ENCODE results near the gene ALOX12.

The ALOX12 gene

GRCh38 chr17:7038025-7038862 is 42.4 kb downstream of the ALOX12 start:
- Histone ChIP-seq H3K9ac (ENCODE audit: low read length) (no peak overlapping the region), H3K4me2 (ENCODE audit: low read length) (no peak overlapping the region), H3K36me3 (replicated peaks; ENCODE audit: low read depth, low read length) (no peaks in the 10 kb centered on the region), H3K79me2 (ENCODE audit: low read length) (peaks cover 13% of the 10 kb centered on the region), H3K27me3 (ENCODE audit: low read depth, low read length) (no peaks in the 10 kb centered on the region), H3K9me3 (ENCODE audit: insufficient read depth, low read length) (no peaks in the 10 kb centered on the region), H3K4me1 (ENCODE audit: low read length) (peaks cover 7% of the 10 kb centered on the region), H2AFZ (ENCODE audit: low read depth, low read length) (no peak overlapping the region), H3K4me3 (ENCODE audit: low read length) (no peak overlapping the region), H4K20me1 (ENCODE audit: insufficient read depth, low read length) (no peaks in the 10 kb centered on the region), H3K27ac (ENCODE audit: low read length) (no peak overlapping the region)
- TF ChIP-seq EZH2phosphoT487 (IDR thresholded peaks at IDR 0.05; ENCODE audit: low read depth) (no peak), CTCF (IDR thresholded peaks at IDR 0.05; ENCODE audit: low read depth, low read length) (no peak)

- peaks cover 6% of the 10 kb centered on the region for H3K4me1 ChIP-seq (ENCODE audit: low read length)
- H4K20me1 ChIP-seq (ENCODE audit: insufficient read depth, low read length): no peaks in the 10 kb centered on the region
- H3K27me3 ChIP-seq (ENCODE audit: low read depth, low read length): no peaks in the 10 kb centered on the region
- no peak overlapping the region for H3K4me2 ChIP-seq (ENCODE audit: low read length)
- H3K9me3 ChIP-seq (ENCODE audit: insufficient read depth, low read length): no peaks in the 10 kb centered on the region
- H3K36me3 ChIP-seq (replicated peaks; ENCODE audit: low read depth, low read length): no peaks in the 10 kb centered on the region
- no peak overlapping the region for H3K9ac ChIP-seq (ENCODE audit: low read length)
- no peak overlapping the region for H3K27ac ChIP-seq (ENCODE audit: low read length)
- no peak overlapping the region for H3K4me3 ChIP-seq (ENCODE audit: low read length)
- H3K79me2 ChIP-seq (ENCODE audit: low read length): peaks cover 13% of the 10 kb centered on the region
- H2AFZ ChIP-seq (ENCODE audit: low read depth, low read length): no peak overlapping the region
- TF ChIP-seq CTCF (IDR thresholded peaks at IDR 0.05; ENCODE audit: low read depth, low read length) (no peak), EZH2phosphoT487 (IDR thresholded peaks at IDR 0.05; ENCODE audit: low read depth) (no peak)
Observed at GRCh38 chr17:7039832-7040231, 44.0 kb downstream of the ALOX12 start.

- Histone ChIP-seq H3K27me3 (ENCODE audit: low read depth, low read length) (no peaks in the 10 kb centered on the region), H3K36me3 (replicated peaks; ENCODE audit: low read depth, low read length) (no peaks in the 10 kb centered on the region), H3K4me3 (ENCODE audit: low read length) (no peak overlapping the region), H2AFZ (ENCODE audit: low read depth, low read length) (no peak overlapping the region), H3K27ac (ENCODE audit: low read length) (no peak overlapping the region), H3K4me1 (ENCODE audit: low read length) (peaks cover 10% of the 10 kb centered on the region), H3K9me3 (ENCODE audit: insufficient read depth, low read length) (no peaks in the 10 kb centered on the region), H3K9ac (ENCODE audit: low read length) (no peak overlapping the region), H3K4me2 (ENCODE audit: low read length) (no peak overlapping the region), H3K79me2 (ENCODE audit: low read length) (peaks cover under 1% of the 10 kb centered on the region; the same call in 1 of the 2 replicates), H4K20me1 (ENCODE audit: insufficient read depth, low read length) (no peaks in the 10 kb centered on the region)
- TF ChIP-seq EZH2phosphoT487 (IDR thresholded peaks at IDR 0.05; ENCODE audit: low read depth): no peak
- TF ChIP-seq CTCF (IDR thresholded peaks at IDR 0.05; ENCODE audit: low read depth, low read length): no peak
Observed at GRCh38 chr17:7041607-7042500, 46.0 kb downstream of the ALOX12 start.
